ENCODE data around the gene ZNF71.
A peak's percentile ranks its signal among the peaks of the same experiment; 100 is the strongest.

GRCh38 chr19:56567274-56568120 lies 27.6 kb upstream of the ZNF71 start, which contains the start of gene ZNF470:
- TF ChIP-seq CTCF (IDR thresholded peaks at IDR 0.05 in 4 of 5, conservative IDR thresholded peaks at IDR 0.05 in 1 of 5) (peak in 1 of 5 experiments; percentile 5), POLR2A (IDR thresholded peaks at IDR 0.05) (peak; percentile 46 to 50)
